Body of pancreas (tissue), 4 donors: Measurements from ENCODE around the gene SLC38A10. TPM values are rescaled to one million over a fixed set of nuclear protein-coding genes. Genes with fewer than 3 reads are reported as not detected.

ENCODE experiments used
- ATAC-seq: fragments of 150-250 bp; one replicate; pipeline ENCODE4 v1.9.1; 2016
- DNase-seq, 4 donors: peaks; one replicate each; pipeline ENCODE4 v3.0.0-alpha.2; 2019
- H3K27ac ChIP-seq, 4 donors: fragments of 200-600 bp; sonication (generic); 1 replicate in 3 of 4; 2 replicates in 1 of 4; pipeline versions ENCODE4 v1.5.1 to v1.6.1; 2016 to 2019; ENCODE audit warnings: mild to moderate bottlenecking in 1 of 4, mixed read lengths in 1 of 4, moderate library complexity in 1 of 4
- H3K27me3 ChIP-seq, 2 donors: fragments of 200-600 bp; sonication (generic); one replicate each; pipeline ENCODE4 v1.6.0; 2016; ENCODE audit warnings: mild to moderate bottlenecking in 1 of 2
- H3K36me3 ChIP-seq, 2 donors: fragments of 200-600 bp; sonication (generic); replicated peaks in 1 of 2; 2 replicates each; pipeline ENCODE4 v1.5.1; 2016; ENCODE audit warnings: low read depth in 2 of 2; ENCODE audit not compliant: insufficient read depth in 1 of 2
- H3K4me1 ChIP-seq: fragments of 200-600 bp; sonication (generic); one replicate; pipeline ENCODE4 v1.6.0; 2016
- H3K4me3 ChIP-seq, 2 donors: fragments of 200-600 bp; sonication (generic); 1 replicate in 1 of 2; 2 replicates in 1 of 2; pipeline ENCODE4 v1.5.1; 2016 to 2019
- H3K9me3 ChIP-seq, 3 donors: fragments of 200-600 bp; sonication (generic); 1 replicate in 2 of 3; 2 replicates in 1 of 3; pipeline ENCODE4 v1.5.1; 2016
- CTCF ChIP-seq, 7 experiments: fragments of 450-650 bp in 4 of 7; fragments of 200-600 bp in 3 of 7; sonication (generic) in 3 of 7; IDR thresholded peaks; one replicate each; pipeline ENCODE4 v1.5.1; 2016 to 2019; ENCODE audit warnings: antibody characterized with exemption in 7 of 7
- POLR2A ChIP-seq, 3 donors: fragments of 450-650 bp; IDR thresholded peaks; one replicate each; pipeline ENCODE4 v1.6.1; 2016; ENCODE audit warnings: antibody characterized with exemption in 3 of 3, mild to moderate bottlenecking in 2 of 3
- WGBS, 2 donors: methylation state at CpG; one replicate each; pipeline ENCODE4 v1.1.5; 2017; 5-methylcytosine and 5-hydroxymethylcytosine counted together
- intact Hi-C: fragments of 100-400 bp; cut with DNase I; formaldehyde crosslinking; loops from one replicate; pipeline ENCODE4 v1.15.1; 2023
- total RNA-seq, 2 donors: library from RNA; depleted of rRNA; stranded (reverse); fragments of >200 nt; gene quantifications; one replicate each; pipeline ENCODE4 v1.1.0, GENCODE V29; 2016

Gene SLC38A10
- total RNA-seq = 100 to 1,000 TPM; 102 to 203 TPM

GRCh38 chr17:81295031-81295675 is at the start of gene SLC38A10:
Gene SLC38A10, minus strand, starts transcription at chr17:81295307. Its CDS starts 386 bp downstream, at chr17:81294921.
- Histone ChIP-seq H3K36me3 (no peaks in the 10 kb centered on the region), H3K27ac (peak within 1 kb of the TSS; percentile 91 to 98 (median 94)), H3K4me3 (peak within 1 kb of the TSS; percentile 43 to 67), H3K9me3 (no peaks in the 10 kb centered on the region), H3K27me3 (no peaks in the 10 kb centered on the region), H3K4me1 (peaks cover 44% of the 10 kb centered on the region)
- ATAC-seq = peak; percentile 90
- DNase-seq = peak; percentile 92 to 94 (median 93)
- peak; percentile 95 to 97 (median 95) for TF ChIP-seq POLR2A (IDR thresholded peaks at IDR 0.05)
- TF ChIP-seq CTCF (IDR thresholded peaks at IDR 0.05) = peak in 2 of 7 experiments; percentile 2 to 6
- 0% methylated on average over 58 of the region's 59 CpGs; no CpG with 5 or more reads in 1 of the 2 donors for WGBS, 2 donors
- intact Hi-C loops = no loop called here

GRCh38 chr17:81342269-81343070 is 47.4 kb upstream of the SLC38A10 start:
- no peak for TF ChIP-seq CTCF (IDR thresholded peaks at IDR 0.05)
- 29 to 67% methylated on average over 54 to 55 of the region's 55 CpGs for WGBS, 2 donors
- Histone ChIP-seq H3K4me3 (peak overlapping the region; percentile 57 to 86), H3K4me1 (peaks cover 70% of the 10 kb centered on the region), H3K36me3 (no peaks in the 10 kb centered on the region), H3K27me3 (no peaks in the 10 kb centered on the region), H3K27ac (peak overlapping the region; percentile 89 to 98 (median 97)), H3K9me3 (no peaks in the 10 kb centered on the region)
- ATAC-seq = no peak
- peak in 1 of 4 donors; percentile 40 for DNase-seq
- intact Hi-C loops = no loop called here

- Histone ChIP-seq H3K27ac (peak overlapping the region; percentile 86 to 98 (median 97)), H3K9me3 (no peaks in the 10 kb centered on the region), H3K4me3 (peak overlapping the region in 1 of 2 donors; percentile 2), H3K4me1 (peaks cover 70% of the 10 kb centered on the region), H3K36me3 (no peaks in the 10 kb centered on the region), H3K27me3 (no peaks in the 10 kb centered on the region)
- WGBS, 2 donors = 24 to 69% methylated on average over 10 to 78 of the region's 83 CpGs
- no peak for ATAC-seq
- intact Hi-C loops = no loop called here
- peak in 1 of 4 donors; percentile 30 for DNase-seq
- no peak for TF ChIP-seq POLR2A (IDR thresholded peaks at IDR 0.05)
- TF ChIP-seq CTCF (IDR thresholded peaks at IDR 0.05) = no peak
Measured at GRCh38 chr17:81341516-81342268, 46.6 kb upstream of the SLC38A10 start.

GRCh38 chr17:81340607-81341515 is 45.8 kb upstream of the SLC38A10 start:
- TF ChIP-seq POLR2A (IDR thresholded peaks at IDR 0.05) (peak in 2 of 3 donors; percentile 25 to 58), CTCF (IDR thresholded peaks at IDR 0.05) (no peak)
- DNase-seq (peak; percentile 60 to 83 (median 78)), ATAC-seq (no peak)
- no peaks in the 10 kb centered on the region for H3K36me3 ChIP-seq
- peak overlapping the region; percentile 86 to 98 (median 97) for H3K27ac ChIP-seq
- no peaks in the 10 kb centered on the region for H3K27me3 ChIP-seq
- peak overlapping the region in 1 of 2 donors; percentile 2 for H3K4me3 ChIP-seq
- no peaks in the 10 kb centered on the region for H3K9me3 ChIP-seq
- intact Hi-C loops = no loop called here
- H3K4me1 ChIP-seq = peaks cover 73% of the 10 kb centered on the region
- WGBS, 2 donors = 13 to 14% methylated on average over 18 to 56 of the region's 60 CpGs
